Fibroblast of the aortic adventitia (primary cell): ENCODE results near the gene AZIN2. TPM values are rescaled to one million over a fixed set of nuclear protein-coding genes. Genes with fewer than 3 reads are reported as not detected.

Experiments
- DNase-seq: peaks from one replicate; pipeline ENCODE4 v3.0.0-alpha.2; 2010; ENCODE audit warnings: low read depth
- H3K4me3 ChIP-seq: 2 replicates; pipeline ENCODE4 v1.5.1; 2011; ENCODE audit warnings: low read depth, mild to moderate bottlenecking, control low read depth, low read length, moderate library complexity
- total RNA-seq: library from RNA; depleted of rRNA; stranded (reverse); fragments of >200 nt; gene quantifications from 2 replicates; pipeline ENCODE4 v1.2.3, GENCODE V29; 2012; ENCODE audit warnings: low replicate concordance
- TF ChIP-seq, protein P1 (sequence below): IDR thresholded peaks from 2 replicates; pipeline ENCODE4 v1.5.1; 2011; ENCODE audit warnings: mild to moderate bottlenecking, low read length, control low read depth, inconsistent platforms; ENCODE audit not compliant: insufficient read depth

Gene AZIN2
- total RNA-seq, 1 donor, result 3.9 TPM

DNA sequence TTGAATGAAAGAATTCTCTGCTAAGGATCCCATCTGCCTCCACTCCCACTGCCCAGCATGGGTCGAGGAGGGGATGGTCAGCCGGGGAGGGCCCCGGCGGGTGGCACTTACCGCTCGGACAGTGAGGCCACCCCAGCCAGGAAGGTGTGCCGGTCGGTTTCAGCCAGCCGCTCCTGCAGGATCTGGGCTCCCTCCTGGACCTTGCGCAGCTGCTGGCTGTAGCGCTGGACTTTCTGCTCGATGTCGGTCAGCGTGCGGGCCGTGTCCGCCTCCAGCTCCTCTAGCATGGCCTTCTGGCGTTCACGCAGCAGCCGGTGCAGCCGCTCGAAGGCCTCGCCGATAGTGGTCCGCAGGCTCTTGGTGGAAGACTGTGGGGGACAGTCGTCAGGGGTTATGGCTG lies 78.6 kb downstream of the AZIN2 start:
- no peak overlapping the region for H3K4me3 ChIP-seq
- TF ChIP-seq, protein P1, sequence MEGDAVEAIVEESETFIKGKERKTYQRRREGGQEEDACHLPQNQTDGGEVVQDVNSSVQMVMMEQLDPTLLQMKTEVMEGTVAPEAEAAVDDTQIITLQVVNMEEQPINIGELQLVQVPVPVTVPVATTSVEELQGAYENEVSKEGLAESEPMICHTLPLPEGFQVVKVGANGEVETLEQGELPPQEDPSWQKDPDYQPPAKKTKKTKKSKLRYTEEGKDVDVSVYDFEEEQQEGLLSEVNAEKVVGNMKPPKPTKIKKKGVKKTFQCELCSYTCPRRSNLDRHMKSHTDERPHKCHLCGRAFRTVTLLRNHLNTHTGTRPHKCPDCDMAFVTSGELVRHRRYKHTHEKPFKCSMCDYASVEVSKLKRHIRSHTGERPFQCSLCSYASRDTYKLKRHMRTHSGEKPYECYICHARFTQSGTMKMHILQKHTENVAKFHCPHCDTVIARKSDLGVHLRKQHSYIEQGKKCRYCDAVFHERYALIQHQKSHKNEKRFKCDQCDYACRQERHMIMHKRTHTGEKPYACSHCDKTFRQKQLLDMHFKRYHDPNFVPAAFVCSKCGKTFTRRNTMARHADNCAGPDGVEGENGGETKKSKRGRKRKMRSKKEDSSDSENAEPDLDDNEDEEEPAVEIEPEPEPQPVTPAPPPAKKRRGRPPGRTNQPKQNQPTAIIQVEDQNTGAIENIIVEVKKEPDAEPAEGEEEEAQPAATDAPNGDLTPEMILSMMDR, result no peak
- no peak for DNase-seq

DNA sequence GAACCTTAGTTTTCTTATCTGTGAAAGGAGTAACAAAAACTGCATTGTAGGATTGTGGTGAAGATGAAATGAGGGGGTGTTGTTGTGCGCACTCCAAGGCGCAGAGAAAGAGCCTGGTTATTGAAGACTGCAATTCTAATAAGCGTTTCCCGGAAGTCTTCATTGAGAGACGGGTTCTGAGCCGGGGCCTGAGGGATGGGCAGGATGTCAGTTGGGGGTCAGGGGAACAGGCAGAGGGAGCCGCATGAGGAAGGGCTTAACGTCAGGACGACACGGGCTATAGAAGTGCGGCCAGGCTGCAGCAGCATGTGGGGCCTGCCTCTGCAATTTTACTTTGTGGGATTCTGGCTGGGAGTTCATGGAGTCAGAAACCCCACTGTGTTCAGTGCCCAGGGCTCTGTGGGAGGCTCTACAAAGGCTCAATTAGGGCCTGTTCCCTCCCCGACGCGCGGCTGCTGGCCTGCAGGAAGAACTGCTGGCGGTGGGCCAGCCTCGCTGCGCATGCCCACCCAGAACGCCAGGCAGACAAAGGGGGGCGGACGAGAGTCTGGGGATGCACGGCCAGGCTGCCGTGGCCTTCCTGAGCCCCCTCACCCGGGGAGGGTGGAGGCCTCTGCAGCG lies 80.2 kb downstream of the AZIN2 start:
- DNase-seq, result no peak
- TF ChIP-seq, protein P1, result no peak
- no peak overlapping the region for H3K4me3 ChIP-seq

DNA sequence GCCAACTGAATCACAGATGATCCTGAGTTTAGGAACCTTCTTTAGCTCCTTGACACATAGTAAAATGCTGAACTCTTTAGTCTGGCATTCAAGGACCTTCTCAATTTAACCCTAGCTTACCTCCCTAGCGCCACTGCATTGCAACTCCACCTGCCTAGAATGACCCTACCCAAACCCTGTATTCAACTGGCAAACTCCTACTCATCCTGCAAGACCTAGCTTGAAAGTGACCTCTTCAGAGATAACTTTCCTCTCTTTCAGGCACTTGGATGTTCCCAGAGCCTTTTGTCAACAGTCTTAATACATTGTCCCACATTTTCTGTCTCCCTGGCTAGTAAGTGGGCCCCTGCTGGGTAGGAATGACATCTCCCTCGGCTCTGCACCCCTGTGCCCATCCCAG lies 81.2 kb downstream of the AZIN2 start:
- H3K4me3 ChIP-seq, result no peak overlapping the region
- DNase-seq, result no peak
- TF ChIP-seq, protein P1, result no peak

DNA sequence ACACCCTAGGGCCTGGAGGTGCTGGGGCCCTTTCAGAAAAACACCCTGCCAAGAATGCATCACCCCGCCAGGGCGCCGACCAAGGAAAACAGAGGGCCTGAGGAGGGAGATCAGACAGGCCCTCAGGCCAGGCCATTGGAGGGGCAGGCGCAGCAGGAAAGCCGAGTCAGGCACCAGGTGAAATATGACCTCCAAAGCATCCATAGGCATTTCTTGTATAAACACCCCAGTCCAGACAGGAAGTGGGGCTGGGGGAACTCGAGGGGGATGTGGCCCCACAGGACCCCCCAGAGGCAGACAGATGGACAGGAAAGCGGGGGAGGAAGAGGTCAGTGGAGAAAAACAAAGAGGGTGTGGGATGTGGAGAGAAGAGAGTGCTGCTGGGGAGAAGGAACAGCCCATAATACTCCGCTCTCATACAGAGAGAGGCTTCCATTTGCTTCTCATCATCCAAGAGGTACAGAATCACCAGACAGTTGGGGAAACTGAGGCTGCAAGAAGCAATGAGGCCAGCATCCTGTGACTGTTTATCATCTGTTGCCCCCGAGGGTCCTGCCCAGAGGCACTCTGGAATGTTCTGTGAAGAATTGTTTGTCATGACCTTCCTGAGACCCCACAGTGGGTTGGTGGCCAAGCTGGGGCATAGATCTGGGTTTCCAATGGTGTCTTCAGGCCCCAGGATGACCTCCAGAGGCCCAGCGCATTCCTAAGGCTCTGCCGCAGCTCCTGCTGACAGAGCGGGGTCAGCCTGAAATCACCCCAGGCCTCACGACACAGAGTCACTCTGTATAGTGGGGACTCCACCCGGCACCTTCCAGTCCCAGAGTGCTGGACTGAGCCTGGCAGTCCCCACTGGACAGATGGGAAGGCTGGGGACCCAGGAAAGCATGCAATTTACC lies 82.9 kb downstream of the AZIN2 start:
- TF ChIP-seq, protein P1, result no peak
- H3K4me3 ChIP-seq, result no peak overlapping the region
- no peak for DNase-seq

DNA sequence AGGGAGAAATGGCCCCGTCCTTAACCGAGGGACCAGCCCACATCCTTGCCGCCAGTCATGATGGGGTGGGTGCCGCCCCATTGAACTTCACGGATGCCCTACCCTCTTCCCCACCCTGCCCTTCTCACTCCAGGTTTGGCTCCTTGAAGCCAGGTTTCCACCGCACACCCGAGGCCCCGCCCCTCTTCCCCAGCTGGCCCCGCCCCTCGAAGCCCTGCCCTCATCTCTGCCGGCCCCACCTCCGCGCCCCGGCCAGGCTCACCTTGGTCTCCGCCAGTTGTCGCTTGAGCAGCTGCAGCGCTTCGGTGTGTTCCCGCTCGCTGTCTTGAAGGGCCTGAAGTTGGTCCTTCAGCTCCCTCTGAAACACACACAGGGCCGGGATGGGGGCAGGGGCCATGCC lies 84.3 kb downstream of the AZIN2 start:
- DNase-seq, result no peak
- TF ChIP-seq, protein P1, result no peak

DNA sequence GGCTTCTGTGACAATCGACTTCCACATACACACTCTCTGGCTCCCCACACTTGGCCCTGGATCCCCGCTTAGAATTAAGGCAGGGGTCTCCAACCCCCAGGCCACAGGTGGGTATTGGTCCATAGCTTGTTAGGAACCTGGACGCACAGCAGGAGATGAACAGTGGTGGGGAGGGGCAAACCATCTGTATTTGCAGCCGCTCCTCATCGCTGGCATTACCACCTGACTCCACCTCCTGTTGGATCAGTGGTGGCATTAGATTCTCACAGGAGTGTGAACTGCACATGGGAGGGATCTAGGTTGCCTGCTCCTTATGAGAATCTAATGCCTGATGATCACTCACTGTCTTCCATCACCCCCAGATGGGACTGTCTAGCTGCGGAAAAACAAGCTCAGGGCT lies 84.9 kb downstream of the AZIN2 start:
- TF ChIP-seq, protein P1, result no peak
- no peak overlapping the region for H3K4me3 ChIP-seq

More for the DNA sequence above, 84.3 kb downstream of the AZIN2 start:
- H3K4me3 ChIP-seq, result no peak overlapping the region

More for the DNA sequence above, 84.9 kb downstream of the AZIN2 start:
- DNase-seq, result no peak
